ENCODE data around the gene GALNT10. TPM values are rescaled to one million over a fixed set of nuclear protein-coding genes. Genes with fewer than 3 reads are reported as not detected.

Gene GALNT10
- total and polyA plus RNA-seq, 2 of the 8 experiments (the other 6 are each of a cell fraction or from before 2014, with no cell fraction given) = 4.6 to 15.5 TPM

DNA sequence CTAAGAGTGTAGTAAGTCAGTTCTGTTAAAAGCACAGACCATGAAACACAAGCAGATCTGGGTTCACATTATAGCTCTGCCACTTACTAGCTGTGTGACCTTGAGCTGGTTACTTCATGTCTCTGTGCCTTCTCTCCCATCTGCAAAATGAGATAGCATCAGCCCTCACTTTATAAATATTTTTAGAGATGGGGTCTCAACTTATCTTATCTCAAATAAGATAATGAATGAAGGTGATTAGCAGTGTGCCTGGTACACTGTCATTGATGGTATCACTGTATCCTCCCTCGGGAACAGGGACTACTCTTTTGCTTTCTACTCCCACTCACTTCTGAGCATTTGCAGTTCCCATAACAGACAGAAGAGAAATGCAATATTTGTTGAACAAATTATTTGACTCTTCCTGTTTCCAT, 52.4 kb downstream of the GALNT10 start:
- WGBS, 2 experiments (ENCODE audit: extremely low coverage in 1 of 2, insufficient coverage in 1 of 2, insufficient read length in 1 of 2, insufficient replicate concordance in 2 of 2, low coverage in 1 of 2, low lambda C conversion rate in 2 of 2, missing lambda C conversion rate in 1 of 2) = 43% methylated on average over 1 of the region's 1 CpG; no CpG with 5 or more reads in 1 of the 2 experiments
- ChIA-PET POLR2A (ENCODE audit: partially characterized antibody) (no interaction called here), CTCF (ENCODE audit: partially characterized antibody) (interaction anchor here (1.5 kb wide), 1 partner anchor 179 kb away, joined by 3 read pairs; no protein-coding TSS in a partner anchor)
- H2BK120ac ChIP-seq (replicated peaks; ENCODE audit: low read depth, low read length) = no peak overlapping the region
- no peaks in the 10 kb centered on the region for H3K36me3 ChIP-seq (ENCODE audit: control insufficient read depth in 2 of 4, insufficient read depth in 4 of 4, low read length in 3 of 4)
- no peak overlapping the region for H3K4ac ChIP-seq (replicated peaks; ENCODE audit: insufficient read length, low read depth, low read length)
- FAIRE-seq = no peak
- no peak overlapping the region for H3K23ac ChIP-seq (ENCODE audit: insufficient read length)
- H3K23me2 ChIP-seq (ENCODE audit: low read depth, low read length) = no peaks in the 10 kb centered on the region
- H3K79me2 ChIP-seq (ENCODE audit: control insufficient read depth in 1 of 2, insufficient read depth in 2 of 2, low read length in 2 of 2) = no peaks in the 10 kb centered on the region
- H2AFZ ChIP-seq (ENCODE audit: low read length) = no peak overlapping the region
- H3K4me3 ChIP-seq (ENCODE audit: extremely low read depth in 1 of 4, insufficient read depth in 2 of 4, low read depth in 3 of 4, low read length in 4 of 4) = no peak overlapping the region
- no peaks in the 10 kb centered on the region for H3K27me3 ChIP-seq (replicated peaks in 1 of 4; ENCODE audit: control insufficient read depth in 3 of 4, extremely low read depth in 1 of 4, insufficient read depth in 3 of 4, low read length in 3 of 4)
- DNase-seq (ENCODE audit: low read depth in 1 of 2, low spot score in 2 of 2) = no peak
- H3K9me3 ChIP-seq (ENCODE audit: insufficient read depth in 2 of 2, low read depth in 1 of 2, low read length in 1 of 2) = no peaks in the 10 kb centered on the region
- no peak overlapping the region for H4K91ac ChIP-seq (replicated peaks; ENCODE audit: insufficient read length, low read length)
- H2BK15ac ChIP-seq (ENCODE audit: low read length) = no peak overlapping the region
- no peak overlapping the region for H2BK20ac ChIP-seq (ENCODE audit: low read length)
- H3K14ac ChIP-seq (ENCODE audit: insufficient read length) = no peak overlapping the region
- no peak overlapping the region for H3K9ac ChIP-seq (replicated peaks in 1 of 4; ENCODE audit: extremely low read depth in 1 of 4, low read depth in 3 of 4, low read length in 3 of 4)
- no peak overlapping the region for H2BK12ac ChIP-seq (ENCODE audit: low read depth, low read length)
- H4K5ac ChIP-seq (ENCODE audit: insufficient read length, low read depth, low read length) = no peak overlapping the region
- H3K27ac ChIP-seq (ENCODE audit: low read depth, low read length) = no peak overlapping the region
- H3K56ac ChIP-seq (replicated peaks; ENCODE audit: insufficient read length, low read depth, low read length) = no peak overlapping the region
- no peak overlapping the region for H3K4me2 ChIP-seq (ENCODE audit: insufficient read depth in 1 of 2, low read depth in 2 of 2, low read length in 2 of 2)
- H3K18ac ChIP-seq (ENCODE audit: extremely low read depth, low read length) = no peak overlapping the region
- H2BK5ac ChIP-seq (ENCODE audit: low read depth, low read length) = no peak overlapping the region
- peaks cover 0 to 3% of the 10 kb centered on the region in 2 experiments for H4K20me1 ChIP-seq (replicated peaks in 1 of 2; ENCODE audit: control insufficient read depth in 1 of 2, insufficient read depth in 2 of 2, low read length in 2 of 2)
- no peak overlapping the region for H2AK5ac ChIP-seq (ENCODE audit: low read depth, low read length)
- peaks cover 0 to 6% (median 3%) of the 10 kb centered on the region in 4 experiments; a peak in 4 of 7 replicates for H3K4me1 ChIP-seq (replicated peaks in 1 of 4; ENCODE audit: control insufficient read depth in 3 of 4, insufficient read depth in 4 of 4, low read length in 3 of 4)
- no peaks in the 10 kb centered on the region for H3K79me1 ChIP-seq (ENCODE audit: low read depth, low read length)
- H4K8ac ChIP-seq (ENCODE audit: extremely low read depth, insufficient read depth, low read length) = no peak overlapping the region
- no peak for TF ChIP-seq KDM5A (IDR thresholded peaks at IDR 0.05; ENCODE audit: low read length)
- no peak for TF ChIP-seq RXRA (IDR thresholded peaks at IDR 0.05; ENCODE audit: insufficient read depth, low read depth, low read length)
- TF ChIP-seq, protein P1, sequence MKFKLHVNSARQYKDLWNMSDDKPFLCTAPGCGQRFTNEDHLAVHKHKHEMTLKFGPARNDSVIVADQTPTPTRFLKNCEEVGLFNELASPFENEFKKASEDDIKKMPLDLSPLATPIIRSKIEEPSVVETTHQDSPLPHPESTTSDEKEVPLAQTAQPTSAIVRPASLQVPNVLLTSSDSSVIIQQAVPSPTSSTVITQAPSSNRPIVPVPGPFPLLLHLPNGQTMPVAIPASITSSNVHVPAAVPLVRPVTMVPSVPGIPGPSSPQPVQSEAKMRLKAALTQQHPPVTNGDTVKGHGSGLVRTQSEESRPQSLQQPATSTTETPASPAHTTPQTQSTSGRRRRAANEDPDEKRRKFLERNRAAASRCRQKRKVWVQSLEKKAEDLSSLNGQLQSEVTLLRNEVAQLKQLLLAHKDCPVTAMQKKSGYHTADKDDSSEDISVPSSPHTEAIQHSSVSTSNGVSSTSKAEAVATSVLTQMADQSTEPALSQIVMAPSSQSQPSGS (IDR thresholded peaks at IDR 0.05; ENCODE audit: low read length) = no peak
- no peak for TF ChIP-seq EGR1 (IDR thresholded peaks at IDR 0.05; ENCODE audit: borderline replicate concordance, low read depth, low read length)
- TF ChIP-seq, protein P2, sequence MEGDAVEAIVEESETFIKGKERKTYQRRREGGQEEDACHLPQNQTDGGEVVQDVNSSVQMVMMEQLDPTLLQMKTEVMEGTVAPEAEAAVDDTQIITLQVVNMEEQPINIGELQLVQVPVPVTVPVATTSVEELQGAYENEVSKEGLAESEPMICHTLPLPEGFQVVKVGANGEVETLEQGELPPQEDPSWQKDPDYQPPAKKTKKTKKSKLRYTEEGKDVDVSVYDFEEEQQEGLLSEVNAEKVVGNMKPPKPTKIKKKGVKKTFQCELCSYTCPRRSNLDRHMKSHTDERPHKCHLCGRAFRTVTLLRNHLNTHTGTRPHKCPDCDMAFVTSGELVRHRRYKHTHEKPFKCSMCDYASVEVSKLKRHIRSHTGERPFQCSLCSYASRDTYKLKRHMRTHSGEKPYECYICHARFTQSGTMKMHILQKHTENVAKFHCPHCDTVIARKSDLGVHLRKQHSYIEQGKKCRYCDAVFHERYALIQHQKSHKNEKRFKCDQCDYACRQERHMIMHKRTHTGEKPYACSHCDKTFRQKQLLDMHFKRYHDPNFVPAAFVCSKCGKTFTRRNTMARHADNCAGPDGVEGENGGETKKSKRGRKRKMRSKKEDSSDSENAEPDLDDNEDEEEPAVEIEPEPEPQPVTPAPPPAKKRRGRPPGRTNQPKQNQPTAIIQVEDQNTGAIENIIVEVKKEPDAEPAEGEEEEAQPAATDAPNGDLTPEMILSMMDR (IDR thresholded peaks at IDR 0.05; ENCODE audit: control extremely low read depth in 1 of 3, insufficient read depth in 1 of 3, low read depth in 1 of 3, low read length in 3 of 3) = no peak
- TF ChIP-seq ZNF274 (IDR thresholded peaks at IDR 0.05; ENCODE audit: borderline replicate concordance, extremely low read depth, low read length) = no peak
- no peak for TF ChIP-seq BRCA1 (IDR thresholded peaks at IDR 0.05; ENCODE audit: low read depth, low read length)
- TF ChIP-seq RFX5 (IDR thresholded peaks at IDR 0.05; ENCODE audit: borderline replicate concordance, low read depth, low read length) = no peak
